Measurements from ENCODE around the gene TRPC4AP. TPM values are rescaled to one million over a fixed set of nuclear protein-coding genes. Genes with fewer than 3 reads are reported as not detected.

The TRPC4AP gene
- total RNA-seq, 1 experiment from 2014 or later = 32.8 TPM

GRCh38 chr20:34970846-34971560, 121.6 kb downstream of the TRPC4AP start:
- in situ Hi-C loops (cut with HindIII; ENCODE audit: low pct_unique_long_range_greater_than_20kb, low sequenced_read_pairs) = no loop called here
- DNase-seq (ENCODE audit: low read depth, low spot score) = no peak

- in situ Hi-C loops (cut with HindIII; ENCODE audit: low pct_unique_long_range_greater_than_20kb, low sequenced_read_pairs) = no loop called here
- no peak for DNase-seq (ENCODE audit: low read depth, low spot score)
Measured at GRCh38 chr20:34970193-34970840, 122.3 kb downstream of the TRPC4AP start.

DNA sequence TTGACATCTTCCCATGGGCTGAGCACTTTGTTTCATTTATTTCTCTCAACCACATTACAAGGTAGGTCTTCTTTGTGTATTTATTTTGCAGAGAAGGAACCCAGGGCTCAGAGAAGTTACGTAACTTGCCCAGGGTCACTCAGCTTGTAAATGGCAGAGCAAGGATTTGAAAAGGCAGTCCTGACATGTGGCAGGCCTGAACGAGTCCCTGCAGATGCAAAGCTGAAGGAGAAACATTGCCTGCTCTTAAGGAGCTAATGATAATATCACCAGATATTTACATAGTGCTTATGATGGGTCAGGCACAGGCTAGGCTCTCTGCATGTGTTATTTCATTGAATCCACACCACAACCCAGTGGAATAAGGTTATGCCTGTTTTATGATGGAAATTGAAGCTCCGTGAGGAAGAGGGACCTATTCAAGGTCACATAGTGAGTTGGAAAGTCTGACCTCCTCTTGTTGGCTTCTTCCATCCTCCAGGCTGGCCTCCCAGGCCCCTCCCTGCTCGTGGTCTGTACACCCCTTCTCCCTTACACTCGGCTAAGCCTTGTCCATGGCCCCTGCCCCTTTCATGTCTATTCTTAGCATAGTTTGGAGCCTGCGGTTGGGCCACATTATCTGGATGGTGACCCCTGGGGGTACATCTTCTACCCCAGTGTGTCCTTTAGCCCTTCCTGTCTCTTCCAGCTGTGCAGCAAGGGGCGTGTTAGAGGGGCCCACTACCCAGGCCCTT, 124.4 kb downstream of the TRPC4AP start:
- DNase-seq (ENCODE audit: low read depth, low spot score) = no peak
- in situ Hi-C loops (cut with HindIII; ENCODE audit: low pct_unique_long_range_greater_than_20kb, low sequenced_read_pairs) = no loop called here

- in situ Hi-C loops (cut with HindIII; ENCODE audit: low pct_unique_long_range_greater_than_20kb, low sequenced_read_pairs) = no loop called here
- DNase-seq (ENCODE audit: low read depth, low spot score) = no peak
Measured at GRCh38 chr20:34967421-34967820, 125.2 kb downstream of the TRPC4AP start.

DNA sequence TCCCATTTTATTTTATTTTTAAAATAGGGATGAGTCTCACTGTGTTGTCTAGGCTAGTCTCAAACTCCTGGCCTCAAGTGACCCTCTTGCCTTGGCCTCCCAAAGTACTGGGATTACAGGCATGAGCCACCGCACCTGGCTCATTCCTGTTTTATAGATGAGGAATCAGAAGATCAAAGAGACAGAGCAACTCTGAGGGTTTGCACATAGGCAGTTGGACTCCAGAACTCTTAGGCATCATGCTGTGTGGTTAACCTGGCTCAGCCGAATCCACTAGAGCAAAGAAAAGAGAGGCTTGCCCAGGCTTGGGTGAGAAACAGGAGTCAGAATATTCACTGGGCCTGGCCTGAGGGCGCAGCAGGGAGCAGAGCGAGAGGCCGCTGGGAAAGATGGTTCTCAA, 127.6 kb downstream of the TRPC4AP start:
- in situ Hi-C loops (cut with HindIII; ENCODE audit: low pct_unique_long_range_greater_than_20kb, low sequenced_read_pairs) = no loop called here

GRCh38 chr20:34964486-34964885, 128.1 kb downstream of the TRPC4AP start:
- DNase-seq (ENCODE audit: low read depth, low spot score) = no peak
- in situ Hi-C loops (cut with HindIII; ENCODE audit: low pct_unique_long_range_greater_than_20kb, low sequenced_read_pairs) = no loop called here

More for the DNA sequence above, 127.6 kb downstream of the TRPC4AP start:
- DNase-seq (ENCODE audit: low read depth, low spot score) = no peak

DNA sequence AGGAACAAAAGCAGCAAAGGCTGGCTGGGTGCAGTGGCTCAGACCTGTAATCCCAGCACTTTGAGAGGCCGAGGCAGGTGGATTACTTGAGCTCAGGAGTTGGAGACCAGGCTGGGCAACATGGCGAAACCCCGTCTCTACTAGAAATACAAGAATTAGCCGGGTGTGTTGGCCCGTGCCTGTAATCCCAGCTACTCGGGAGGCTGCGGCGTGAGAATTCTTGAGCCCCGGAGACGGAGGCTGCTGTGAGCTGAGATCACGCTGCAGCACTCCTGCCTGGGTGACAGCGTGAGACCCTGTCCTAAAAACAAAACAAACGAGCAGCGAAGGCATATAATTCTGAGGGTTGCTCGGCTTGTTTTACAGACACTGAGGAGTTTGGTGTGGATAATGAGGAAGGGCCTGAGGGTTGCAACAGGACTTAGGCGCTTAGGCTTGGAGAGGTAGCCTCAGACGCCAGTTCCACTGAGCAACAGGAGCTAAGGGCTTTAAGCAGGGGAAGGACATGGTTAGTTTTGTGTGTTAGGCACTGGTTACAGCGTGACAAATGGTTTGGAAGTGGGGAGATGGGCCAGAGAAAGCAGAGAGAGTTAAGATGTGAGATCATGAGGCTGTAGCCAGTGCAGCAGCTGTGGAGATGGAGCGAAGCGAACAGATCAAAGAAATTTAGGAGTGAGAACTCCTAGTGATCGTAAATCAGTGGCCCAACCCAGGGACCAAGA, 135.7 kb downstream of the TRPC4AP start:
- no peak for DNase-seq (ENCODE audit: low read depth, low spot score)
- in situ Hi-C loops (cut with HindIII; ENCODE audit: low pct_unique_long_range_greater_than_20kb, low sequenced_read_pairs) = no loop called here

GRCh38 chr20:34956041-34956458, 136.6 kb downstream of the TRPC4AP start:
- in situ Hi-C loops (cut with HindIII; ENCODE audit: low pct_unique_long_range_greater_than_20kb, low sequenced_read_pairs) = no loop called here
- no peak for DNase-seq (ENCODE audit: low read depth, low spot score)

DNA sequence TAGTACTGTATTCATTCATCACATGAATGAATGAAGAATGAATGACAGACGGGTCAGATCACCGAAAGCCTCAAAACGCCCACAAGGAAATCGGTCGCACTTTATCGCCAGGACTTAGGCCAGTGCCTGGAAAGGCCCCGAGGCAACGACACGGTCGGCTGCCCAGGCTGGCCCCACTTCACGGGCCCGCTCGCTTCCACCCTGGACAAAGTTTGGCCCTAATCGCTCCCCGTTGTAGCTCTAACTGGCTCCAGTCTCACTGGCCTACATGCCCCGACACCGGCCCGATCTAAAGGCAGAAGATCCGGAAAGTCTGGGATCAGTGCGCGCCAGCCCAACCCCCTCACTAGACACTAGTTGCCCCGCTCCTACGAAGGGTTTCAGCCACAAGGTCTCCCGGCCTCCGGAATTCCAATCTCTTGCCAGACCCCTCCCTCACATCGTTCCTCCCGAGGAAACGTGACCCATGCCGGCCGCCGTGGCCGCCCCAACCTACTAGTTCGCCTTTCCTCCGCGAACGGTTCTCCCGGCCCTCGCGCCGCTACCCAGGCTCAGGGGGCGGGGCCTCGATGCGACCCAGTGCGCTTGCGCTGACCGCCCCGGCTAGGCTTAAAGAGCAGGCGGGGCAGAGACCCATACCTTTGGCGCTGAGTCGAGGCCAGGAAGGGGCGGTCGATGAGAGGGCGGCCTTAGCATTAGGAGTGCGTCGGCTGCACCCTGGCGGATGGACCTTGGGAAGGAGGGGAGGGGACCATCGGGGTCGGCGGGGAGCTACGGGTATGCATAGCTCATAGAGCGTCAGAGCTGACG, 137.2 kb downstream of the TRPC4AP start, which contains the start of the genes GSS and MYH7B:
Gene GSS, minus strand, starts transcription at position 576 of the 810 bp plus-strand sequence. CDS start 3,954 bp downstream, outside the sequence.
Gene MYH7B, plus strand, starts transcription at position 638 of the 810 bp plus-strand sequence. CDS start 22,138 bp downstream, outside the sequence.
- in situ Hi-C loops (cut with HindIII; ENCODE audit: low pct_unique_long_range_greater_than_20kb, low sequenced_read_pairs) = no loop called here
- DNase-seq (ENCODE audit: low read depth, low spot score) = peak; percentile 98

GRCh38 chr20:34954904-34955230, 137.7 kb downstream of the TRPC4AP start:
- peak; percentile 48 for DNase-seq (ENCODE audit: low read depth, low spot score)
- in situ Hi-C loops (cut with HindIII; ENCODE audit: low pct_unique_long_range_greater_than_20kb, low sequenced_read_pairs) = no loop called here

DNA sequence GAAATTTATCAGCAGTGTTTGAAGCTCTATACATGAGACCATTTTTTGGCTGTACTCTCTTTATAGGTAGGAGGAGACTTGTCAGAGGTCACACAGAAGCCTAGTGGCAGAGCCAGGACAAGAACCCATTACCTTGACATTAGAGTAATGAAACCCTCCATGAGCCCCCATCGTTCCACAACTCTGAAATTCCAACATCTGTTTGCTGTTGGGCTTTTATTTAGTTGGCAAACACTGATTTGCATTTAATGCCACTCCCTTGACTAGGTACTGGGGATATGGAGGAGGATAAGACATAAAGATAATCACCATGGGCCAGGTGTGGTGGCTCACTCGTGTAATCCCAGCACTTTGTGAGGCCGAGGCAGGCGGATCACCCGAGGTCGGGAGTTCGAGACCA, 138.6 kb downstream of the TRPC4AP start:
- no peak for DNase-seq (ENCODE audit: low read depth, low spot score)
- in situ Hi-C loops (cut with HindIII; ENCODE audit: low pct_unique_long_range_greater_than_20kb, low sequenced_read_pairs) = no loop called here

- in situ Hi-C loops (cut with HindIII; ENCODE audit: low pct_unique_long_range_greater_than_20kb, low sequenced_read_pairs) = no loop called here
- no peak for DNase-seq (ENCODE audit: low read depth, low spot score)
Measured at GRCh38 chr20:34952671-34953070, 139.9 kb downstream of the TRPC4AP start.

Small RNA genes lying within 50 kb of the gene (small RNA-seq; reads per million reads assigned to genes)
- gene MIR499A = 0 to 0.10 reads per million in 2 experiments
- 0 reads per million in 2 experiments for gene RF00275
- gene RNU6-407P = 0 reads per million in 2 experiments

Other genes starting within 250 kb of the TRPC4AP start
- gene GGT7, start 220.0 kb downstream of the TRPC4AP start, total RNA-seq (2014; rRNA removed; shearing (Covaris generic)) = 4.4 and 8.0 TPM in 2 replicates
- 35.7 and 38.9 TPM in 2 replicates for gene ACSS2, start 216.2 kb downstream of the TRPC4AP start, total RNA-seq (2014; rRNA removed; shearing (Covaris generic))
- 154 and 164 TPM in 2 replicates for gene GSS, start 137.0 kb downstream of the TRPC4AP start, total RNA-seq (2014; rRNA removed; shearing (Covaris generic))
- 0.03 and 0.08 TPM in 2 replicates for gene MYH7B, start 136.9 kb downstream of the TRPC4AP start, total RNA-seq (2014; rRNA removed; shearing (Covaris generic))
- 94.9 and 103 TPM in 2 replicates for gene EDEM2, start 54.5 kb upstream of the TRPC4AP start, total RNA-seq (2014; rRNA removed; shearing (Covaris generic))
- gene PROCR, start 79.3 kb upstream of the TRPC4AP start, total RNA-seq (2014; rRNA removed; shearing (Covaris generic)) = 41.0 and 45.2 TPM in 2 replicates
- 0.24 and 0.32 TPM in 2 replicates for gene MMP24, start 133.9 kb upstream of the TRPC4AP start, total RNA-seq (2014; rRNA removed; shearing (Covaris generic))
- 13.2 and 16.1 TPM in 2 replicates for gene MMP24OS, start 185.3 kb upstream of the TRPC4AP start, total RNA-seq (2014; rRNA removed; shearing (Covaris generic))
- gene EIF6, start 192.0 kb upstream of the TRPC4AP start, total RNA-seq (2014; rRNA removed; shearing (Covaris generic)) = 154 and 178 TPM in 2 replicates
- gene FAM83C, start 199.6 kb upstream of the TRPC4AP start, total RNA-seq (2014; rRNA removed; shearing (Covaris generic)) = not detected in 2 replicates

All from SK-MEL-5 (cell line).